ENCODE data around the gene CNOT2. TPM values are rescaled to one million over a fixed set of nuclear protein-coding genes. Genes with fewer than 3 reads are reported as not detected.

CNOT2 gene
- total RNA-seq, 2 donors from 2014 or later, result 96.2 to 96.5 TPM

- H3K9ac ChIP-seq (ENCODE audit: extremely low read depth, low read length, poor library complexity, severe bottlenecking), result no peak overlapping the region
- Mint-ChIP-seq H3K36me3 (ENCODE audit: low read depth) (peaks cover 26% of the 10 kb centered on the region), H3K27me3 (ENCODE audit: insufficient read depth) (no peaks in the 10 kb centered on the region), H3K4me1 (peaks cover 19% of the 10 kb centered on the region), H3K9me3 (peaks cover 5% of the 10 kb centered on the region), H3K27ac (peak overlapping the region; percentile 27), H3K4me3 (no peak overlapping the region)
- H3K4me1 ChIP-seq (ENCODE audit: control insufficient read depth, insufficient read depth, low read length), result no peaks in the 10 kb centered on the region
- DNase-seq, result no peak
- no peak overlapping the region for H3K4me3 ChIP-seq (ENCODE audit: low read length)
- 93 to 100% methylated on average over 3 to 6 of the region's 6 CpGs for WGBS, 2 experiments (ENCODE audit: insufficient coverage in 1 of 2, insufficient read length in 1 of 2)
- no peak overlapping the region for H3K27ac ChIP-seq (ENCODE audit: low read depth, low read length)
- peaks cover 6% of the 10 kb centered on the region for H3K9me3 ChIP-seq (ENCODE audit: control insufficient read depth, low read length)
- no peaks in the 10 kb centered on the region for H3K27me3 ChIP-seq (ENCODE audit: control insufficient read depth, insufficient read depth, low read length, poor library complexity, severe bottlenecking)
- no peak for TF ChIP-seq CTCF (conservative IDR thresholded peaks at IDR 0.05)
- H3K36me3 ChIP-seq (ENCODE audit: control insufficient read depth, insufficient read depth, low read length), result no peaks in the 10 kb centered on the region
These were observed 21.0 kb downstream of the CNOT2 start for GRCh38 chr12:70264067-70264867.

GRCh38 chr12:70265132-70265531 is 21.9 kb downstream of the CNOT2 start:
- WGBS, 2 experiments (ENCODE audit: insufficient coverage in 1 of 2, insufficient read length in 1 of 2), result 93% methylated on average over 1 of the region's 1 CpG; no CpG with 5 or more reads in 1 of the 2 experiments
- H3K9me3 ChIP-seq (ENCODE audit: control insufficient read depth, low read length), result peaks cover 6% of the 10 kb centered on the region
- Mint-ChIP-seq H3K4me3 (no peak overlapping the region), H3K36me3 (ENCODE audit: low read depth) (peaks cover 26% of the 10 kb centered on the region), H3K27ac (no peak overlapping the region), H3K9me3 (peaks cover 5% of the 10 kb centered on the region), H3K27me3 (ENCODE audit: insufficient read depth) (no peaks in the 10 kb centered on the region), H3K4me1 (peaks cover 19% of the 10 kb centered on the region)
- no peaks in the 10 kb centered on the region for H3K4me1 ChIP-seq (ENCODE audit: control insufficient read depth, insufficient read depth, low read length)
- H3K9ac ChIP-seq (ENCODE audit: extremely low read depth, low read length, poor library complexity, severe bottlenecking), result no peak overlapping the region
- no peaks in the 10 kb centered on the region for H3K27me3 ChIP-seq (ENCODE audit: control insufficient read depth, insufficient read depth, low read length, poor library complexity, severe bottlenecking)
- no peak overlapping the region for H3K27ac ChIP-seq (ENCODE audit: low read depth, low read length)
- TF ChIP-seq CTCF (conservative IDR thresholded peaks at IDR 0.05), result no peak
- no peak for DNase-seq
- H3K36me3 ChIP-seq (ENCODE audit: control insufficient read depth, insufficient read depth, low read length), result no peaks in the 10 kb centered on the region
- H3K4me3 ChIP-seq (ENCODE audit: low read length), result no peak overlapping the region

- Mint-ChIP-seq H3K27me3 (ENCODE audit: insufficient read depth) (no peaks in the 10 kb centered on the region), H3K9me3 (peaks cover 2% of the 10 kb centered on the region), H3K27ac (no peak overlapping the region), H3K4me1 (peaks cover 35% of the 10 kb centered on the region), H3K36me3 (ENCODE audit: low read depth) (peaks cover 10% of the 10 kb centered on the region), H3K4me3 (no peak overlapping the region)
- Histone ChIP-seq H3K4me3 (ENCODE audit: low read length) (no peak overlapping the region), H3K27ac (ENCODE audit: low read depth, low read length) (no peak overlapping the region), H3K9ac (ENCODE audit: extremely low read depth, low read length, poor library complexity, severe bottlenecking) (no peak overlapping the region), H3K9me3 (ENCODE audit: control insufficient read depth, low read length) (no peaks in the 10 kb centered on the region), H3K36me3 (ENCODE audit: control insufficient read depth, insufficient read depth, low read length) (no peaks in the 10 kb centered on the region), H3K27me3 (ENCODE audit: control insufficient read depth, insufficient read depth, low read length, poor library complexity, severe bottlenecking) (no peaks in the 10 kb centered on the region), H3K4me1 (ENCODE audit: control insufficient read depth, insufficient read depth, low read length) (peaks cover 6% of the 10 kb centered on the region)
- DNase-seq, result no peak
- 100% methylated on average over 1 of the region's 1 CpG; no CpG with 5 or more reads in 1 of the 2 experiments for WGBS, 2 experiments (ENCODE audit: insufficient coverage in 1 of 2, insufficient read length in 1 of 2)
- TF ChIP-seq CTCF (conservative IDR thresholded peaks at IDR 0.05), result no peak
These were observed 24.3 kb downstream of the CNOT2 start for GRCh38 chr12:70267550-70267949.

All from endodermal cell (in vitro differentiated cells).